ENCODE measurements around the gene ANKRD31. TPM values are rescaled to one million over a fixed set of nuclear protein-coding genes. Genes with fewer than 3 reads are reported as not detected.

The ANKRD31 gene
- total RNA-seq, 1 experiment from 2014 or later = 0.09 TPM

DNA sequence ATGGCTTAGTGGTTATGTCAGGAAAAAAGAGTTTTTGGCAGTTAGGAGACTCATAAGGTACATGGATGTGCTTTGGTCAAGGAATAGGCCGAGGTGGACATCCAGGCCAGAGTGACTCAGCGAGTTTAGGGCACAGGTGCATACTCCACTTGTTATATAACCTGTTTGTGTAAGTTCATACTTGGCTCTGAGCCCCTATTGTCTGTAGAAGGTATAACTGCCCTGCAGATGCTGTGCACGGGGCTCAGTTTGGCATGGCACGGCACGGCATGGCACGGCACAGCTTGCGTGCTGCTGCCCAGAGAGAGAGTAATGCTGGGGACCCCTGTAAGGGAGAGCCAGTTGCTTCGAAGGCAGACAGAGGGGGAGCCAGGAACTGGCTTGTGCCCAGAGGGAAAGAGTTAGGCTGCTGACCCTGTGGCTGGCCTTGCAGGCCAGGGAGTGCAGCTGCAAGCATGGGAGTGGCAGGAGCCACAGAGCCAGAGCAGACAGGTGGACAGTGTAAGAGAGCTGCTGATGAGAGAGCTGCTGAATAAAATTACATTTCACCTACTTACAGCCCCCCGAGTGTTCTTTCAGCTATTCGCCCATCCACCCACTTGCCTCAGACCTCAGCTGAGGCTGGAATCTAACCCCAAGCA, 216.5 kb downstream of the ANKRD31 start:
- Mint-ChIP-seq H3K27me3 (ENCODE audit: low read depth) (no peaks in the 10 kb centered on the region), H3K4me1 (peaks cover 18% of the 10 kb centered on the region), H3K36me3 (no peaks in the 10 kb centered on the region), H3K9me3 (no peaks in the 10 kb centered on the region), H3K4me3 (no peak overlapping the region), H3K27ac (no peak overlapping the region)
- ChIA-PET POLR2A (no interaction called here), CTCF (interaction anchor here (1.0 to 1.4 kb wide), 2 partner anchors 30 kb away, joined by 3 to 6 read pairs; no protein-coding TSS in a partner anchor)
- no peak for ATAC-seq
- no peak for TF ChIP-seq TEAD4 (CRISPR knock-in tag; IDR thresholded peaks at IDR 0.05)
- TF ChIP-seq, protein P1, sequence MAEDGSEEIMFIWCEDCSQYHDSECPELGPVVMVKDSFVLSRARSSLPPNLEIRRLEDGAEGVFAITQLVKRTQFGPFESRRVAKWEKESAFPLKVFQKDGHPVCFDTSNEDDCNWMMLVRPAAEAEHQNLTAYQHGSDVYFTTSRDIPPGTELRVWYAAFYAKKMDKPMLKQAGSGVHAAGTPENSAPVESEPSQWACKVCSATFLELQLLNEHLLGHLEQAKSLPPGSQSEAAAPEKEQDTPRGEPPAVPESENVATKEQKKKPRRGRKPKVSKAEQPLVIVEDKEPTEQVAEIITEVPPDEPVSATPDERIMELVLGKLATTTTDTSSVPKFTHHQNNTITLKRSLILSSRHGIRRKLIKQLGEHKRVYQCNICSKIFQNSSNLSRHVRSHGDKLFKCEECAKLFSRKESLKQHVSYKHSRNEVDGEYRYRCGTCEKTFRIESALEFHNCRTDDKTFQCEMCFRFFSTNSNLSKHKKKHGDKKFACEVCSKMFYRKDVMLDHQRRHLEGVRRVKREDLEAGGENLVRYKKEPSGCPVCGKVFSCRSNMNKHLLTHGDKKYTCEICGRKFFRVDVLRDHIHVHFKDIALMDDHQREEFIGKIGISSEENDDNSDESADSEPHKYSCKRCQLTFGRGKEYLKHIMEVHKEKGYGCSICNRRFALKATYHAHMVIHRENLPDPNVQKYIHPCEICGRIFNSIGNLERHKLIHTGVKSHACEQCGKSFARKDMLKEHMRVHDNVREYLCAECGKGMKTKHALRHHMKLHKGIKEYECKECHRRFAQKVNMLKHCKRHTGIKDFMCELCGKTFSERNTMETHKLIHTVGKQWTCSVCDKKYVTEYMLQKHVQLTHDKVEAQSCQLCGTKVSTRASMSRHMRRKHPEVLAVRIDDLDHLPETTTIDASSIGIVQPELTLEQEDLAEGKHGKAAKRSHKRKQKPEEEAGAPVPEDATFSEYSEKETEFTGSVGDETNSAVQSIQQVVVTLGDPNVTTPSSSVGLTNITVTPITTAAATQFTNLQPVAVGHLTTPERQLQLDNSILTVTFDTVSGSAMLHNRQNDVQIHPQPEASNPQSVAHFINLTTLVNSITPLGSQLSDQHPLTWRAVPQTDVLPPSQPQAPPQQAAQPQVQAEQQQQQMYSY (CRISPR knock-in tag; IDR thresholded peaks at IDR 0.05) = no peak
- no peak for TF ChIP-seq NR1H2 (CRISPR knock-in tag; IDR thresholded peaks at IDR 0.05)
- TF ChIP-seq FOXJ3 (CRISPR knock-in tag; IDR thresholded peaks at IDR 0.05; ENCODE audit: borderline replicate concordance) = no peak
- TF ChIP-seq, protein P2, sequence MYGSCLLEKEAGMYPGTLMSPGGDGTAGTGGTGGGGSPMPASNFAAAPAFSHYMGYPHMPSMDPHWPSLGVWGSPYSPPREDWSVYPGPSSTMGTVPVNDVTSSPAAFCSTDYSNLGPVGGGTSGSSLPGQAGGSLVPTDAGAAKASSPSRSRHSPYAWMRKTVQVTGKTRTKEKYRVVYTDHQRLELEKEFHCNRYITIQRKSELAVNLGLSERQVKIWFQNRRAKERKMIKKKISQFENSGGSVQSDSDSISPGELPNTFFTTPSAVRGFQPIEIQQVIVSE (CRISPR knock-in tag; IDR thresholded peaks at IDR 0.05; ENCODE audit: borderline replicate concordance) = no peak
- no peak for TF ChIP-seq ZNF671 (CRISPR knock-in tag; IDR thresholded peaks at IDR 0.05)
- TF ChIP-seq, protein P3, sequence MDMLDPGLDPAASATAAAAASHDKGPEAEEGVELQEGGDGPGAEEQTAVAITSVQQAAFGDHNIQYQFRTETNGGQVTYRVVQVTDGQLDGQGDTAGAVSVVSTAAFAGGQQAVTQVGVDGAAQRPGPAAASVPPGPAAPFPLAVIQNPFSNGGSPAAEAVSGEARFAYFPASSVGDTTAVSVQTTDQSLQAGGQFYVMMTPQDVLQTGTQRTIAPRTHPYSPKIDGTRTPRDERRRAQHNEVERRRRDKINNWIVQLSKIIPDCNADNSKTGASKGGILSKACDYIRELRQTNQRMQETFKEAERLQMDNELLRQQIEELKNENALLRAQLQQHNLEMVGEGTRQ (CRISPR knock-in tag; IDR thresholded peaks at IDR 0.05) = no peak
- no peak for TF ChIP-seq OVOL2 (CRISPR knock-in tag; IDR thresholded peaks at IDR 0.05; ENCODE audit: borderline replicate concordance)
- no peak for TF ChIP-seq GRHL2 (CRISPR knock-in tag; IDR thresholded peaks at IDR 0.05; ENCODE audit: insufficient replicate concordance, severe bottlenecking)
- TF ChIP-seq, protein P4, sequence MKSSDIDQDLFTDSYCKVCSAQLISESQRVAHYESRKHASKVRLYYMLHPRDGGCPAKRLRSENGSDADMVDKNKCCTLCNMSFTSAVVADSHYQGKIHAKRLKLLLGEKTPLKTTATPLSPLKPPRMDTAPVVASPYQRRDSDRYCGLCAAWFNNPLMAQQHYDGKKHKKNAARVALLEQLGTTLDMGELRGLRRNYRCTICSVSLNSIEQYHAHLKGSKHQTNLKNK (CRISPR knock-in tag; IDR thresholded peaks at IDR 0.05) = no peak
- TF ChIP-seq, protein P5, sequence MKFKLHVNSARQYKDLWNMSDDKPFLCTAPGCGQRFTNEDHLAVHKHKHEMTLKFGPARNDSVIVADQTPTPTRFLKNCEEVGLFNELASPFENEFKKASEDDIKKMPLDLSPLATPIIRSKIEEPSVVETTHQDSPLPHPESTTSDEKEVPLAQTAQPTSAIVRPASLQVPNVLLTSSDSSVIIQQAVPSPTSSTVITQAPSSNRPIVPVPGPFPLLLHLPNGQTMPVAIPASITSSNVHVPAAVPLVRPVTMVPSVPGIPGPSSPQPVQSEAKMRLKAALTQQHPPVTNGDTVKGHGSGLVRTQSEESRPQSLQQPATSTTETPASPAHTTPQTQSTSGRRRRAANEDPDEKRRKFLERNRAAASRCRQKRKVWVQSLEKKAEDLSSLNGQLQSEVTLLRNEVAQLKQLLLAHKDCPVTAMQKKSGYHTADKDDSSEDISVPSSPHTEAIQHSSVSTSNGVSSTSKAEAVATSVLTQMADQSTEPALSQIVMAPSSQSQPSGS (CRISPR knock-in tag; IDR thresholded peaks at IDR 0.05; ENCODE audit: borderline replicate concordance, low read depth) = no peak
- no peak for TF ChIP-seq FOXP1 (CRISPR knock-in tag; IDR thresholded peaks at IDR 0.05; ENCODE audit: borderline replicate concordance)
- TF ChIP-seq ZNF219 (CRISPR knock-in tag; IDR thresholded peaks at IDR 0.05; ENCODE audit: borderline replicate concordance) = no peak
- no peak for TF ChIP-seq IRF2 (CRISPR knock-in tag; IDR thresholded peaks at IDR 0.05; ENCODE audit: borderline replicate concordance, low read depth)
- no peak for TF ChIP-seq SMAD3 (CRISPR knock-in tag; IDR thresholded peaks at IDR 0.05; ENCODE audit: borderline replicate concordance)
- TF ChIP-seq, protein P6, sequence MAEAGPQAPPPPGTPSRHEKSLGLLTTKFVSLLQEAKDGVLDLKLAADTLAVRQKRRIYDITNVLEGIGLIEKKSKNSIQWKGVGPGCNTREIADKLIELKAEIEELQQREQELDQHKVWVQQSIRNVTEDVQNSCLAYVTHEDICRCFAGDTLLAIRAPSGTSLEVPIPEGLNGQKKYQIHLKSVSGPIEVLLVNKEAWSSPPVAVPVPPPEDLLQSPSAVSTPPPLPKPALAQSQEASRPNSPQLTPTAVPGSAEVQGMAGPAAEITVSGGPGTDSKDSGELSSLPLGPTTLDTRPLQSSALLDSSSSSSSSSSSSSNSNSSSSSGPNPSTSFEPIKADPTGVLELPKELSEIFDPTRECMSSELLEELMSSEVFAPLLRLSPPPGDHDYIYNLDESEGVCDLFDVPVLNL (CRISPR knock-in tag; IDR thresholded peaks at IDR 0.05; ENCODE audit: borderline replicate concordance, low read depth) = no peak
- DNase-seq (ENCODE audit: low spot score) = no peak

All from WTC11 (cell line).